ENCODE data around the gene TXNL4A. TPM values are rescaled to one million over a fixed set of nuclear protein-coding genes. Genes with fewer than 3 reads are reported as not detected.

Gene TXNL4A
- total and polyA plus RNA-seq, 2 experiments from 2014 or later = 71.9 to 227 TPM

GRCh38 chr18:79935499-79935898 lies 52.9 kb downstream of the TXNL4A start:
- H3K36me3 ChIP-seq (replicated peaks; ENCODE audit: insufficient read depth, low read depth) = no peaks in the 10 kb centered on the region
- H3K27ac ChIP-seq = no peak overlapping the region
- 93% methylated on average over 3 of the region's 3 CpGs for WGBS (ENCODE audit: low lambda C conversion rate, missing lambda C conversion rate)
- H2AFZ ChIP-seq = no peak overlapping the region
- peaks cover 22% of the 10 kb centered on the region for H3K9me3 ChIP-seq (ENCODE audit: low read depth)
- no peaks in the 10 kb centered on the region for H3K27me3 ChIP-seq
- H4K20me1 ChIP-seq (ENCODE audit: insufficient read depth, poor library complexity, severe bottlenecking) = no peaks in the 10 kb centered on the region
- H3K4me2 ChIP-seq = no peak overlapping the region
- no peak for DNase-seq (ENCODE audit: low spot score)
- H3K4me3 ChIP-seq = no peak overlapping the region
- no peaks in the 10 kb centered on the region for H3K9me2 ChIP-seq (replicated peaks; ENCODE audit: insufficient read depth)
- H3K4me1 ChIP-seq (ENCODE audit: insufficient read depth) = peaks cover 14% of the 10 kb centered on the region
- H3K79me2 ChIP-seq = peaks cover 79% of the 10 kb centered on the region
- no peak for TF ChIP-seq CTCF (IDR thresholded peaks at IDR 0.05; ENCODE audit: poor library complexity)
- TF ChIP-seq EZH2phosphoT487 (IDR thresholded peaks at IDR 0.05; ENCODE audit: low read depth, severe bottlenecking, unreplicated experiment) = no peak
- no peak for TF ChIP-seq EZH2 (IDR thresholded peaks at IDR 0.05; ENCODE audit: borderline replicate concordance)

GRCh38 chr18:79935098-79935480 lies 53.3 kb downstream of the TXNL4A start:
- no peaks in the 10 kb centered on the region for H3K9me2 ChIP-seq (replicated peaks; ENCODE audit: insufficient read depth)
- peak overlapping the region; percentile 47 for H3K27ac ChIP-seq
- TF ChIP-seq EZH2phosphoT487 (IDR thresholded peaks at IDR 0.05; ENCODE audit: low read depth, severe bottlenecking, unreplicated experiment) (no peak), CTCF (IDR thresholded peaks at IDR 0.05; ENCODE audit: poor library complexity) (no peak), EZH2 (IDR thresholded peaks at IDR 0.05; ENCODE audit: borderline replicate concordance) (no peak)
- H3K9me3 ChIP-seq (ENCODE audit: low read depth) = peaks cover 26% of the 10 kb centered on the region
- H3K4me2 ChIP-seq = peak overlapping the region; percentile 67
- H3K36me3 ChIP-seq (replicated peaks; ENCODE audit: insufficient read depth, low read depth) = no peaks in the 10 kb centered on the region
- 80% methylated on average over 5 of the region's 5 CpGs for WGBS (ENCODE audit: low lambda C conversion rate, missing lambda C conversion rate)
- peaks cover 14% of the 10 kb centered on the region for H3K4me1 ChIP-seq (ENCODE audit: insufficient read depth)
- no peak for DNase-seq (ENCODE audit: low spot score)
- no peaks in the 10 kb centered on the region for H4K20me1 ChIP-seq (ENCODE audit: insufficient read depth, poor library complexity, severe bottlenecking)
- no peak overlapping the region for H2AFZ ChIP-seq
- no peaks in the 10 kb centered on the region for H3K27me3 ChIP-seq
- H3K4me3 ChIP-seq = no peak overlapping the region
- H3K79me2 ChIP-seq = peaks cover 78% of the 10 kb centered on the region

GRCh38 chr18:79934311-79935097 lies 53.9 kb downstream of the TXNL4A start:
- H3K79me2 ChIP-seq = peaks cover 73% of the 10 kb centered on the region
- peaks cover 2% of the 10 kb centered on the region for H3K36me3 ChIP-seq (replicated peaks; ENCODE audit: insufficient read depth, low read depth)
- no peak overlapping the region for H3K4me3 ChIP-seq
- peaks cover 31% of the 10 kb centered on the region for H3K9me3 ChIP-seq (ENCODE audit: low read depth)
- peak overlapping the region; percentile 67 for H3K4me2 ChIP-seq
- peak; percentile 23 for TF ChIP-seq CTCF (IDR thresholded peaks at IDR 0.05; ENCODE audit: poor library complexity)
- no peak for TF ChIP-seq EZH2phosphoT487 (IDR thresholded peaks at IDR 0.05; ENCODE audit: low read depth, severe bottlenecking, unreplicated experiment)
- peak; percentile 64 for DNase-seq (ENCODE audit: low spot score)
- peaks cover 14% of the 10 kb centered on the region for H3K4me1 ChIP-seq (ENCODE audit: insufficient read depth)
- peak overlapping the region; percentile 47 for H3K27ac ChIP-seq
- WGBS (ENCODE audit: low lambda C conversion rate, missing lambda C conversion rate) = 57% methylated on average over 8 of the region's 8 CpGs
- H3K27me3 ChIP-seq = no peaks in the 10 kb centered on the region
- no peaks in the 10 kb centered on the region for H4K20me1 ChIP-seq (ENCODE audit: insufficient read depth, poor library complexity, severe bottlenecking)
- H3K9me2 ChIP-seq (replicated peaks; ENCODE audit: insufficient read depth) = no peaks in the 10 kb centered on the region
- H2AFZ ChIP-seq = no peak overlapping the region

Data from hepatocyte (in vitro differentiated cells).